HUES48 (cell line): Measurements from ENCODE around the gene NEAT1.

Experiments used
- H3K27ac ChIP-seq: one replicate; pipeline ENCODE4 v1.7.0; 2013; ENCODE audit warnings: low read depth, low read length, inconsistent platforms
- H3K27me3 ChIP-seq: 2 replicates; pipeline ENCODE4 v1.6.1; 2013; ENCODE audit warnings: mild to moderate bottlenecking, low read length; ENCODE audit not compliant: control insufficient read depth, insufficient read depth
- H3K36me3 ChIP-seq: 2 replicates; pipeline ENCODE4 v1.6.1; 2013; ENCODE audit warnings: low read length; ENCODE audit not compliant: control insufficient read depth, insufficient read depth
- H3K4me1 ChIP-seq: 2 replicates; pipeline ENCODE4 v1.6.1; 2013; ENCODE audit warnings: mild to moderate bottlenecking, low read length; ENCODE audit not compliant: control insufficient read depth, insufficient read depth
- H3K4me3 ChIP-seq: 2 replicates; pipeline ENCODE4 v1.5.1; 2013; ENCODE audit warnings: mild to moderate bottlenecking, low read depth, low read length
- H3K9ac ChIP-seq: 2 replicates; pipeline ENCODE4 v1.6.1; 2013; ENCODE audit warnings: mild to moderate bottlenecking, low read depth, low read length, moderate library complexity
- H3K9me3 ChIP-seq: 2 replicates; pipeline ENCODE4 v1.6.1; 2013; ENCODE audit warnings: low read length; ENCODE audit not compliant: control insufficient read depth, insufficient read depth

NEAT1 gene

DNA sequence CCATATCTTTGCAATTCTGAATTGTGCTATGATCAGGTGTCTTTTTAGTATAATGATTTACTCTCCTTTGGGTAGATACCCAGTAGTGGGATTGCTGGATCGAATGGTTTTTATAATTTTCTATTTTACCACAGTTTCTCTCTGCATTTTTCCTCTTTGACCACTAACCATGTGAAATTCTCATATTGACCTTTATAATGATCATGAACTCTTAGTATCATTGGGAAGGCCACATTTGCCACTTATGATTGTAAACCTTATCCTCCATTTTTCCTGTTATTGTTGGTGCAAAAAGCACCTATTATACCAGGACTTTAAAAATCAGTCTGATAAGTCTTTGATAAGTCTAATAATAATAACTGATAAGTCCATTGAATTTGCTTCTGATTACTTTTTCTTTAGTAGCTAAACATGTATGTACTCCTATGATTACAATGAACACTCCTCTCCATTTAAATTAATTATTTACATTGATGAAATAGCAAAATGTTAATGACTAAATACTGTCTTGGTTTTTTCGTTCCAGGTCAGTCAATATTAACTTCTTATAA lies 9.6 kb downstream of the NEAT1 start:
- H3K4me3 ChIP-seq = no peak overlapping the region

DNA sequence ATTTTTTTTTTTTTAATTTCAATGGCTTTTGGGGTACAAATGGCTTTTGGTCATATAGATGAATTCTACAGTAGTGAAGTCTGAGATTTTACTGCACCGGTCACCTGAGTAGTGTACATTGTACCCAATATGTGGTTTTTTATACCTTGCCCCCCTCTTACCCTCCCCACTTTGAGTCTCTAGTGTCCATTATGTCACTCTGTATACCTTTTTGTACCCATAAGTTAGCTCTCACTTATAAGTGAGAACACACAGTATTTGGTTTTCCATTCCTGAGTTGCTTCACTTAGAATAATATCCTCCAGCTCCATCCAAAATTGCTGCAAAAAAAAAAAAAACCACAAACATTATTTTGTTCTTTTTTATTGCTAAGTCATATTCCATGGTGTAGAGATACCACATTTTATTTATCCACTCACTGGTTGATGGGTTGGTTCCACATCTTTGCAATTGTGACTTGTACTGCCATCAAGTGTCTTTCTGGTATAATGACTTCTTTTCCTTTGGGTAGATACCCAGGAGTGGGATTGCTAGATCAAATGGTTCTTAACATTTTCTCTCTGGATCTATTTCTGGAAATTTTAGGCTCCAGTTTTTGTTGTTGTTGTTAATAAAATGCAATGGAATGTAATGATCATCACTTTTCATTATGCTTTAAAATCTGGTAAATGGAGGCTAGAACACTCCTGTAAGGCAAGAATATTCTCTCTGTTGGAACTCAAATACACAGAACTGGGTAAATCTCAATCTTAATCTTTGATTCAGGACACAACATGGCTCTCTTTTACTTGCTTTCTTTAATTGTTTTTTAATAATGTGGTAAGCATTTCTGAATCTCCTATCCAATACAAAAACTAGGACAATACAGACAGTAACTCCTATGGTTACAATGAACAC lies 10.3 kb downstream of the NEAT1 start:
- H3K4me3 ChIP-seq = no peak overlapping the region
- 0 out of 2 replicates have a peak, but pooled peaks cover 3% of the 10 kb centered on the region for H3K36me3 ChIP-seq
- no peaks in the 10 kb centered on the region for H3K27me3 ChIP-seq
- no peak overlapping the region for H3K9ac ChIP-seq
- H3K4me1 ChIP-seq = peaks cover 26% of the 10 kb centered on the region
- no peak overlapping the region for H3K27ac ChIP-seq
- H3K9me3 ChIP-seq = no peaks in the 10 kb centered on the region

More for the DNA sequence above, 9.6 kb downstream of the NEAT1 start:
- Histone ChIP-seq H3K27me3 (no peaks in the 10 kb centered on the region), H3K9ac (no peak overlapping the region), H3K4me1 (peaks cover 32% of the 10 kb centered on the region), H3K27ac (no peak overlapping the region), H3K9me3 (no peaks in the 10 kb centered on the region), H3K36me3 (0 out of 2 replicates have a peak, but pooled peaks cover 3% of the 10 kb centered on the region)

DNA sequence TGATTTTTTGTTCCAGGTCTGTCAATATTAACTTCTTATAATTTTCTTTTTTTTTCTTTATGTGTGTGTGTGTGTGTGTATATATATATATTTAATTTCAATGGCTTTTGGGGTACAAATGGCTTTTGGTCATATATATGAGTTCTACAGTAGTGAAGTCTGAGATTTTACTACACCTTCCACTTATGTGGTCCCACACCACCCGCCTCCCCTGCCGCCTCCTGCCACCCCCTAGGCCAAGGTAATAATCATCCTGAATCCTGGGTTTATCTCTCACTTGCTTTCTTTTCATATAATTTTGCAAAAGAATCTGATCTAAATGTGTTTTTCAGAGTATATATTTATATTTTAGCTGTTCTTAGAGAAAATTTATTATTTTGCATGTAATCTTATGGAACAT lies 11.1 kb downstream of the NEAT1 start:
- 0 out of 2 replicates have a peak, but pooled peaks cover 3% of the 10 kb centered on the region for H3K36me3 ChIP-seq
- H3K27me3 ChIP-seq = no peaks in the 10 kb centered on the region
- H3K9ac ChIP-seq = no peak overlapping the region
- H3K9me3 ChIP-seq = no peaks in the 10 kb centered on the region
- no peak overlapping the region for H3K27ac ChIP-seq
- peaks cover 19% of the 10 kb centered on the region for H3K4me1 ChIP-seq
- H3K4me3 ChIP-seq = no peak overlapping the region

DNA sequence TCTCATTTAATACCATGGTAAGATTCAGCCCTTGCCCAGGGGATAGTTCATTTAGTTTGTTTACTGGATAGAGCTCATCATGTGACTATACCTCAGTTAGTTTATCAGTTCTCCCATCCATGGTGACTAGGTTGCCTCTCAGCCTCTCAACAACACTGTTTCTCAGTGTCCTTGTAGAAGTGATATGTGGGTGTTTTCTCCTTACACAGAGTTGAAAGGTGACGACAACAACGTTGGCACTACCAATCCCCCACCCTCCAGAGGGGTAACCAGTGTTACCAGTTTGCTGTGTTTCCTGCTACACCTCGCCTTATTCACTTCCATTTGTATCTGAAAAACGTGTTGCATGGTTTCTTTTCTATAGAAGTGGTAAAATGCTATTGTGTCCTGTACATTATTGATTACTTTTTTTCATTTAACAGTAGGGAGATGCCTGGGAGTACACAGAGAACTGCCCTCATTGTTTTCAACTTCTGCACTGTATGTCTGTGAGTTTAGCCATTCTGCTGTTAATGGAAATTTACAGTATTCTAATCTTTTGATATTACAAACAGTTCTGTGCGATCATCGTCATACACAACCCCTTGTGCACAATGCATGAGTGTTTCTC lies 11.6 kb downstream of the NEAT1 start:
- Histone ChIP-seq H3K36me3 (0 out of 2 replicates have a peak, but pooled peaks cover 3% of the 10 kb centered on the region), H3K27ac (no peak overlapping the region), H3K4me1 (peaks cover 14% of the 10 kb centered on the region)

DNA sequence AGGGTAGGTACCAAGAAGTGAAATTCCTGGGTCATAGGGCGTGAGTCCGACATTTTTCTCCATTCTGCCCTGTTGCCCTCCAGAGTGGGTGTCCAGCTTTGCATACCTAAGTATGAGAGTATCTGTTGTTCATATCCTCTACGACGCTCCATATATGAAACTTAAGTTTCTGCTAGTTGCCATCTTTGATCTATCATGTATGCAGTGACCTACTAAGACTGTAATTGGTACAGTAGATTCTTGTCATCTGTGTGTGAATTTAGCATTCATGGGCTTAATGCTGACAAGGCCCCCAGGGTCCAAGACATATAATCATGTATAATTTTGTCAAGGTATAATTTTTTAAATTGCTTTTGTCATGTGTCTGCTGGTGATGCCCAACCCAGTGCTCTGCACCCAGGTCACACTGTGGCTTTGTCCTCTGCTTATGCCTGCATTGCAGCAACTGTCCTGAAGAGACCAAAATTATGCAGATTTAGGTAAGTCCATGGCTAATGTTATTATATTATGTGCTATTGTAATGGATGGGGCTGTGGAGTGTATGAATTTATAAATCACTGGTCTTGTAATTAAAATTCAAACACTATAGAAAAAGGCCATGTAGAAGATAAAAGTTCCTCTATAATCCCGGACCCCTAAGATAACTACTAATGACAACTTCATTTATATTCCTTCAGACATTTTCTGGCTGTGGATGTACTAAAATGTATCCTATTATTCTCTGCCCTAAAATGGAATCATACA lies 12.2 kb downstream of the NEAT1 start:
- Histone ChIP-seq H3K36me3 (0 out of 2 replicates have a peak, but pooled peaks cover 3% of the 10 kb centered on the region), H3K27ac (no peak overlapping the region), H3K9me3 (no peaks in the 10 kb centered on the region), H3K9ac (no peak overlapping the region), H3K4me1 (peaks cover 7% of the 10 kb centered on the region), H3K4me3 (no peak overlapping the region), H3K27me3 (no peaks in the 10 kb centered on the region)

More for the DNA sequence above, 11.6 kb downstream of the NEAT1 start:
- Histone ChIP-seq H3K9ac (no peak overlapping the region), H3K4me3 (no peak overlapping the region), H3K27me3 (no peaks in the 10 kb centered on the region), H3K9me3 (no peaks in the 10 kb centered on the region)

DNA sequence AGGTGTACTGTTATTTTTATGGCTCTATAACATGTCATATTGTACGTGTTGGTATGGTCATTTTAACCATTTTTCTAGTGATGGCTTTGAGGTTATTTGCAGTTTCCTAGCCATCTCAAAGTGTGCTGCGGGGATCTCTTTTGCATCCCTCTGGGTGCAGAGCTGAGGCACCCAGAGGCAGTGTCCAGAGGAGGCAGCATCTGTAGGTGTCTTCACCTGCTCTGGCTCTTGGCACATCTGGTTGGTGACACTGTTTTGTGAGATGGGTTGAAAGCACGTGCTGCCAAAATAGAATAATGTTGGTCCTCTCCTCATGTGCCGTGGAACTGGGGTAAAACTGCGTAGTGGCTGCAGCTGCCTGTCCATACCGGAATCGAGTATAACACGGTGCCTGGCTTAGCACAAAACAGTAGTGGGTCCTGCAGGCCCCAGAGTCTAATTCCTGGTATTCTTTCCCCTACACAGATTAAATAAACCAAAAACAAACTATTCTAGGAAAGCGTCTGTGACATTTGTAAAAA lies 12.9 kb downstream of the NEAT1 start:
- Histone ChIP-seq H3K9me3 (no peaks in the 10 kb centered on the region), H3K27ac (no peak overlapping the region), H3K36me3 (0 out of 2 replicates have a peak, but pooled peaks cover 3% of the 10 kb centered on the region), H3K9ac (no peak overlapping the region), H3K4me1 (peaks cover under 1% of the 10 kb centered on the region; the same call in 1 of the 2 replicates), H3K27me3 (no peaks in the 10 kb centered on the region), H3K4me3 (no peak overlapping the region)

DNA sequence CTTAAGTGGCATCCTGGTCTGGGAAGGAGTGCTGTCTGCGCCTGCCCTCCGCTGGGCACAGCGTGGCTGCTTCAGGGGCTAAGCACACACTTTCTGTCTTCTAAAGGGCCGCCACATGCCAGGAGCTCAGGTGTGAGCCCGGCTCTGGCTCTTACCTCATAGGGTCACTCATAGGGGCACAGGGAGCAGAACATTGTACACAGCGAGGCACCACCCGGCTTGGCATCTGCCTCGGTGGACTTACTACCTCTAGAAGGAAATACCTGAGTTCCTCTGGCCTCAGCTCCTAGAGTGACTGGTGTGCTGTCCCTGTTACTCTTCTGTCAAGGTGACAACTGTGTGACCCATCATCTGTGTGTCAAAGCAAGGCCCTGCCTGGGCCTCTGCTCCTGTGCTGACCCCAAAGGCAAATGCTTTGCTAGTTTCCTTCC lies 13.4 kb downstream of the NEAT1 start:
- no peak overlapping the region for H3K27ac ChIP-seq
- 0 out of 2 replicates have a peak, but pooled peaks cover 3% of the 10 kb centered on the region for H3K36me3 ChIP-seq
- H3K4me3 ChIP-seq = no peak overlapping the region
- no peaks in the 10 kb centered on the region; the same call in 1 of the 2 replicates for H3K4me1 ChIP-seq
- no peaks in the 10 kb centered on the region for H3K9me3 ChIP-seq
- no peaks in the 10 kb centered on the region for H3K27me3 ChIP-seq
- H3K9ac ChIP-seq = no peak overlapping the region

DNA sequence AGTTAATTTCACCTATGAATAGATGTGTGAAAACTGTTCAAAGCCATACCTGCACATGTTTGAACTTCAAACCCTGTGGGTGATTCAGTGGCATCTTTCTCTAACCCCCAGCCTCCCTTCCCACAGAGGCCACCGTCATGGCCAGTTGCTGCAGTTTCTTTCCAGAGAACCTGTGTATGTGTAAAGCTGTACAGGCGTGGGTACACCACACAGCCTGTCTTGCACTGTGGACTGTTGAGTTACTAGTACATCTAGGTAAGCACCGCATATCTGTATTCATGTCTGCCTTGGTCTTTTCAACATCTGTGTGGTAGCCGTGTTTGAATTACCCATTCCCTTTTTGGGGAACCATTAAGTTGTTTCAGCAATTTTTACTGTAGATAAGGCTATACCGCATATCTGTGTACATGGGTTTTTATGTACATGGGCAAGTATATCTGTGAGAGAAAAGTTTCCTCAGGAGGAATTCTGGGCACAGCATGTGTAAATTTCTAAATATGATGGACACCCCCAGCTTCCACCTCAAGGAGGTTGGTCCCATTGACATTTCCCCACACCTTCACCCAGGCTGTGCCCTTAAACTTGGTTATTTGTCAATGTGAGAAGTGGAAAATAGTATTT lies 13.9 kb downstream of the NEAT1 start:
- Histone ChIP-seq H3K9ac (no peak overlapping the region), H3K9me3 (no peaks in the 10 kb centered on the region), H3K4me3 (no peak overlapping the region), H3K27ac (no peak overlapping the region), H3K4me1 (no peaks in the 10 kb centered on the region; the same call in 1 of the 2 replicates), H3K27me3 (no peaks in the 10 kb centered on the region), H3K36me3 (0 out of 2 replicates have a peak, but pooled peaks cover 3% of the 10 kb centered on the region)

DNA sequence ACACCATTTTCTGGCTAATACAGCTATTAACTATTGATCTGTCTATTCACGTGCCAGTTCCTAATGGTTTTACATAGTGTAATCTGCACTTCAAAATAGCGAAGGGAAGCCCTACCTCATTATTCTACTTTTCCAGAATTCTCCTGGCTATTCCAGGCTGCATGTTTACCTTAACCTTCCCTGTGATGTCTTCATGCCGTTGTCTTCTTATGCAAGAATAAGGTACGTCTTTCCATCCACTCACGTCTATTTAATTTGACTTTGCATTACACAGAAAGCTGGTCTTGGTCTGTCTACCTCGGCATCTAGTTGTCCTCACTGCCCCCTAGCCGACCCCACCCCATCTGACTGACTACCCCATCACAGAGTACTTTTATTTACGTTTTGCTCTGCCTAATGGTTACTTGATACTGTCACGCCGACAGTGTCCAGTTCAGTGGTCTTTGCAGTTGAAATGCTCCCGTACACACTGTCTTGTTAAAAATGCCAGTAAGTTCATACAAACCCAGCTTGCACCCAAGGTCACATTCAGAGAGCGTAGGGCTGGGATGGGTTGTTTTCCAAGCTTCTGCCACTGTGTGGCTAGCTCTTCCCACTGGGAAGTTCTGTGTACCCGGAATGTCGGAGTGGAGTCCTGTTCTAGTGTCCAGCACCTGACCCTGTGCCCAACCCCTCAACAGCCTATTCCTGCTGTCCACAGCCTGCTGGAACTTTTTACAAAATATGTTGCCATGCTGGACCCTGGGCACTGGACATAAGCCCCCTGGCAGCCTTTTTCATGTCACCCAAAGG lies 15.0 kb downstream of the NEAT1 start:
- no peak overlapping the region for H3K9ac ChIP-seq
- H3K4me1 ChIP-seq = no peaks in the 10 kb centered on the region; the same call in 1 of the 2 replicates
- H3K27me3 ChIP-seq = no peaks in the 10 kb centered on the region
- H3K4me3 ChIP-seq = no peak overlapping the region
- 0 out of 2 replicates have a peak, but pooled peaks cover 3% of the 10 kb centered on the region for H3K36me3 ChIP-seq
- no peak overlapping the region for H3K27ac ChIP-seq
- no peaks in the 10 kb centered on the region for H3K9me3 ChIP-seq
